GM19328 (cell line): ENCODE results near the gene PLVAP.
"Not testable (repeated sequence)": the region's sequence is repeated elsewhere in the genome, so short reads cannot be mapped to it uniquely, and the experiment has no call there.

Source experiments
- ATAC-seq: cut with Tn5 transposase; IDR thresholded peaks from one replicate; pipeline ENCODE4 v1.9.1; 2021; ENCODE audit warnings: mild to moderate bottlenecking, moderate library complexity; ENCODE audit not compliant: unreplicated experiment

Gene PLVAP

DNA sequence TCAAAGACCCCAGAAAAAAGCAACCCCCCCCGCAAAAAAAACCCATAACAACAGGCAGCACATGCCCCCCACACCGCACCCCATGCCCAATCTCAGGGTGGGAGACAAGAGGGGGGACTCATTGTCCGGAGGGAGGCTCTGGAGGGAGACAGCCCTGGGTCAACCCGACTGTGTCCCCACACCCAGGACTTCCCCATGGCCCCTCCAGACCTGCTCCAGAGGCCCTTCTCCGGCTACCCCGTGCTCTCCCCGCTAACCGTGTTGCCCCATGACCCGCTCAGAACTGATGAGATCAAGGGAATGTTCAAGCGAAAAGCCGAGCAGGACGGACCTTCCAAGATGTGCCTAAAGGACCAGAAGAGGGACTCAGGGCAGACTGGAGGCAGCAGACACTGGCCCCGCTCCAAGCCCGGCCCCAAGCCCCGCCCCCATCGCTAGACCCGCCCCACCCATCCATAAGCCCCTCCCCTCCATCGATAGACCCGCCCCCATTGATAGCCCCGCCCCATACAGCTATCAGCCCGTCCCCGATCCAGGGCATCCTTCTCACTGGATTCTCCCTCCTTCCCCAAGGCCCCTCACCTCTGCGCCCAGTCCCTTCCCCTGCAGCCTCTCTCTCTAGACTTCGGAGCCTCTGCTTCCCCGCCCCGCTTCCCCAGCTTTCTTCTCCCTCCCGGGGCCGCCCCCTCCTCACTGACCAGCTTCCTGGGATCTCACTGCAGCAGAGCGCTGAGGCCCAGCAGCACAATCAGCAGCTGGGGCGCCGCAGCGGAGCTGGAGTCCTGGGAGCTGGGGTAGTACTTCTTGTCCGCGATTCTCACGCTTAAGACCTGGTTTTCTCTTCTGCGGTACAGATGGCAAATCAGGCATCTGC lies 26.1 kb upstream of the PLVAP start:
- no peak for ATAC-seq

DNA sequence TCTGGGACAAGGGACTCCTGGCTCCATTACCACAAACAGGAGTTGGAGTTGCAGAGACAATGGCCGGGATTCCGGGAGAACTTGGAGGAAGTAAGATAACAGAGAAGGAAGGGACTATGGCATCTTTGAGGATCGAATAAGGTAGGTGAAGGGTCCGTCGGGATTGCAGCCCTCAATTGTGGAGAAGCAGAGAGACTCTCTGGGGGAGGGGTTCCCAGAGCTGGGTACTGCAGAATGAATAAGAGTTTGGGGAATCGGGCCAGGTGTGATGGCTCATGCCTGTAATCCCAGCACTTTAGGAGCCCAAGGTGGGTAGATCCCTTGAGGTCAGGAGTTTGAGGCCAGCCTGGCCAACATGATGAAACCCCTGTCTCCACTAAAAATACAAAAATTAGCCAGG lies 24.5 kb upstream of the PLVAP start:
- no peak for ATAC-seq

DNA sequence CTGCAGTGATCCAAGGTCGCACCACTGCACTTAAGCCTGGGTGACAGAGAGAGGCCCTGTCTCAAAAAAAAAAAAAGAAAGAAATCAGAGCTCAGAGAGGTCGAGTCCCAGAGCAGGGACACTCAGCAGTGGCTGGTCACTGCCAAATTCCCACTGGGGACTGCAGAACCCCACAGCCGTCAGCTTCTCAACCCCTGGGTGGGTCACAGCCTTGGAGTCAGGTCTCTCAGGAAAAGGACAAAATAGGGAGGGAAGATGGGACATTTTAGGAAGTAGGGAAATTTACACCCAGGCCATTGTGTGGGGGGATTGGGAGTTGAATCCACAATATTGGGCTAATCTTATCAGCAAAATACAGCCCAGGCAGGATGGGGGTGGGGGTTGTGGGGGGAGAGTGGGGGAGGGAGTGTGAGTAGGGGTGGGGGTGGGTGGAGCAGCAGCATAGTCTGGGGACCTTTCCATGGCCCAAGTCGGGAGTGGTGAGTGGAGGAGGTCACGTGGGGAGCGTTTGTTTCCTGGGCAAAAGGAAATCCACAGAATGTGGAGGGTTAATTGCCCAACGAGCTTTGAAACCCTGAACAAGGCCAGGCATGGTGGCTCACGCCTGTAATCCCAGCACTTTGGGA lies 21.9 kb upstream of the PLVAP start:
- ATAC-seq = no peak

DNA sequence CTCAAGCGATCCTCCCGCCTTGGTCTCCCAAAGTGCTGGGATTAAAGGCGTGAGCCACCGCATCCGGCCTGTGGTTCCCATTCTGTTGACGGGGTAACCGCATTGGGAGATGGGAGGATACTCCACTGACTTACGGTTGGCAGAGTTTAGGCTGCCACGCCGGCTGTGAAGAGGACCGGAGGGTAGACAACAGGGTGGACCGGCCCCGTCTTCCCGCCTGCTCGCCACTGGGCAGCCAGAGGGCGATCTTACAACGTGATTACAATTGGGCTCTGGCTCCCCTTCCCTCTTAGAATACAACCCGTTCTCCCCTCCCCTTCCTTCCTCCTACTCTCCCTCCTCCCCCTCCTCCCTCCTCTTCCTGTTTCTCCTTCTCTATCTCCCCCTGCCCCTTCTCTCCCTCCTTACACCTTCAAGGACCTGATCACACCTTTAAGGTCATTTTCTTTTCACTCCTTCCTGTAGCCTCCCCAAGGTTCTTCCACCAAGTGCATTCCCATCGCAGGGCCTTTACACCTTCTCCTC lies 17.8 kb upstream of the PLVAP start:
- ATAC-seq = no peak

DNA sequence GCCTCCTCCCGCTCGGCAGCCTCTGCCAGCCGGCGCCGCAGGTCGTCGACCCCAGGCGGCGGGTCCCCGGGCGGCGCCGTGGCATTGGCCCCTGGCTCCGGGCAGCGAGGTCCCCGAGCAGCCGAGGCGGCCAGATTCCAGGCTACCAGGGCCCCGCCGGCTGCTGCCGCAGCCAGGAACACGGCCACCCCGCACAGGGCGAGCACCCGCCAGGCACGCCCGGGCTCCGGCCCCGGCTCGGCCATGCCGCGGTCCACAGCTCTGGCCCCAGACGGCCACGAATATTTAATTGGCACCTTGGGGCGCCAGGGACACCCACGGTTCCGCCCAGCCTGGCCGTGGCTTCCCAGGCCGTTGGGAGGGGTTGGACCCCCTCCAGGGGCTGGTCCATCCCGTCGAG lies 16.8 kb upstream of the PLVAP start, which contains the start of gene CCDC194:
Gene CCDC194 (minus strand): TSS at position 283 of the 400 bp plus-strand sequence. CDS start 38 bp downstream, at position 245.
- no peak for ATAC-seq

DNA sequence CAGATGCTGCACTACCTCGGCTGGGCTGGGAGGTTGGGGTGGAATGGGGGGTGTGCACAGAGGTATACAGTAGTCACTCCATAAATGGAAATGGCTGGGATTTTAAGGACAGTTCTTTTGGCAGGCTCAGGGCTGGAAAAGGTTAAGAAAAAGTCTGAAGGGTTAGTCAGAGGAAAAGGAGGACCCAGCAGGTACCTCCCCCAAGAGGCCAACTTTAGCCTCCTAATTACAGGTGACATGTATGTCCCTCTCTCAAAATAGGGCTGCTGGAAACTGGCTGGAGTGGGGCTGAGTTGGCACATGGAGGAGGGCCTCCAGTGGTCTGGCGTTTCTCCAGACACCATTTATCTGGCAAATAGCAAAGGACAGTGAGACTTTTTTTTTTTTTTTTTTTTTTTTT lies 15.9 kb upstream of the PLVAP start:
- no peak for ATAC-seq

DNA sequence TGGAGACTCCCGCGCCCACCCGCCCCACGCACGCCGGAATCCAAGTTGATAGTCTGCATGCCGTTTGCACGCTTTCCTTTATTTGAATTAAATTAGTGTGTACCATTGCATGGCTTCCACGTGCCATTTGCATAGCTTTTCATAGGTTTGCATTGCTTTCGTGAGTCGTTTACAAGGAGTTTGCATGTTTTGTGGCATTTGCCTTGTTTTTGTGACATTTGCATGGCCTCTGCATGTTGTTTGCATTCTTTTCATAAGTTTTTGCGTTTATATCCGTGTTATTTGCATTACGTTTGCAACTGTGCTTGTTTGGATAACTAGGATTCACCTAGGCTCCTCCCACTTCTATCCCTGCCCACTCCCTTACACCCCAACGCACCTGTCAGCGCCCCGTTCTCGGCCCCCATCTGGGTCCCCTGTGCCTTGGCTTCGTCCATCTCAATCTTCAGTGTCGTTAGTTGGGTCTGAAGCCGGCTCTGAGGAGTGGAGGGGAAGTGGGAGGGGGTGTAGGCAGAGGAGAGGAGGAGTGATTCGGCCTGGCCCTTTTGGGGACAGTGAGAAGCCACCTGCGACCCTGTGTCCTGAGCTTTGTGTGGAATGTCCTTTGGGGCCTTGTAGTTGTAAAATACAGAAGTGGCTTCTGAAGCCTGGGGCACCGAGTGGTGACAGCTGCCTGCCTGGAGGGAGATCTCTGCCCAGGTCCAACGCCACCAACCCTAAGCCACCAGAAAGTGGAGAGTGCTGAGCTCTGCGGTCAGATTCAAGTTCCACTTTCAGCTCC lies 14.4 kb upstream of the PLVAP start:
- no peak for ATAC-seq

DNA sequence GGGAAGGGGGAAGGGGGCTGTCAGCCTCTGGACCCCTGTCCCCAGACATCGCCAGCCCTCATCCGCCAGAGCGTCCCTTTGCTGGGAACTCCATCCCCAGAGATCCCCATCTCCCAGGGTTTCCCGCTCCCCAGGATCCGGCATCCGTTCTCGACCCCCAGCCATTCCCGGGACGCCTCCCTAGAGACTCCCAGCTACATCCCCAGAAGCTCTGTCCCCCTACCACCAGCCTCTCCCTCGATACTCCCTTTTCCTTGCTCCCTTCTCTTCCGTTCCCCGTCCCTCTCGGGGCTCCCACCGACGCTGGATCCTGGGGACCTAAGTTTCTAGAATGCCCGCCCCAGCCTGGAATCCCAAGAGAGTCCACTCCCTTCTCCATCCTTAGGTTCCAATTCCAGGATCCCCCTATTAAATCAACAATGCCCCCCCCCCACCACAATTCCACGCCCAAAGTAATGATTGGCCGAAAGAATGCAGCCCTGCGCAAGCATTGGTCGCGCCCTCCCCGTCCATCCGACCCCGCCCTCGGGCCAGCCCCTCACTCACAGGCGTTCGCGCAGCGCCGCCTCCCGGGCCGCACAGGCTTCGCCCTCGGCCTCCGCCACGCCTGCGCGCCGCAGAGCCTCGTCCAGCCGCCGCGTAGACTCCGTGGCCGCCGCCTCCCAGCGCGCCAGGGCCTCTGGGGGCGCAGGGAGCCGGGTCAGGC lies 13.7 kb upstream of the PLVAP start:
- ATAC-seq = peak; percentile 88

- ATAC-seq = no peak
Observed at GRCh38 chr19:17389957-17390664, 13.0 kb upstream of the PLVAP start.

- ATAC-seq = no peak
Observed at GRCh38 chr19:17389288-17389687, 12.1 kb upstream of the PLVAP start.

DNA sequence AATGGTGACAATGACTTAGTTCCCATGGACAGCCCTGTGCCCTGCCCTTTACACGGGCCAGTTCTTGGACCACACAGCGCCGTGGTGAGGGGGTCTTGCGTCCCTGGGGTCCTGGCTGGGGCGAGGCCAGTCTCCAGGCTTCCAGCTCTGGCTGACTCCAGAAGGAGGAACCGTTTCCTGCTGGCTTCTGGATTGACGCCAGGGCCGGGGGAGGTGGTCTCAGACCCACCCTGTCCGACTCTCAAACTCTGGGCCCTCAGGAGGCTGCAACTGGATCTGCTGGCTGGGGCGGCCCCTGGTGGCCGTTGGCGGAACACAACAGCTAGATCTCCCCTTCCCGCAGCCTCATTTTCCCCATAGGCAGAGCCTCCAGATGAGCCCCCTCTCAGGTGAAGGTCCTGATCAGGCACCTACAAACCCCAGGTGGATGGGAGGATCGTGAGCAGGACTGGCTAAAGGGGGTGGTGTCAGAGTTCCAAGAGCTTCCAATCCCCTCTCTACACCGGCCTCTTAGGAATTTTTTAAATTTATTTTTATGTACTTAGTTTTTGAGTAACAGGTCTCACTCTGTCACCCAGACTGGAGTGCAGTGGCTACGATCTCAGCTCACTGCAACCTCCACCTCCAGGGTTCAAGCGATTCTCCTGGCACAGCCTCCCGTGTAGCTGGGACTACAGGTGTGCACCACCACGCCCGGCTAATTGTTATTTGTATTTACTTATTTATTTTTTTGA lies 8.9 kb upstream of the PLVAP start:
- ATAC-seq = no peak

DNA sequence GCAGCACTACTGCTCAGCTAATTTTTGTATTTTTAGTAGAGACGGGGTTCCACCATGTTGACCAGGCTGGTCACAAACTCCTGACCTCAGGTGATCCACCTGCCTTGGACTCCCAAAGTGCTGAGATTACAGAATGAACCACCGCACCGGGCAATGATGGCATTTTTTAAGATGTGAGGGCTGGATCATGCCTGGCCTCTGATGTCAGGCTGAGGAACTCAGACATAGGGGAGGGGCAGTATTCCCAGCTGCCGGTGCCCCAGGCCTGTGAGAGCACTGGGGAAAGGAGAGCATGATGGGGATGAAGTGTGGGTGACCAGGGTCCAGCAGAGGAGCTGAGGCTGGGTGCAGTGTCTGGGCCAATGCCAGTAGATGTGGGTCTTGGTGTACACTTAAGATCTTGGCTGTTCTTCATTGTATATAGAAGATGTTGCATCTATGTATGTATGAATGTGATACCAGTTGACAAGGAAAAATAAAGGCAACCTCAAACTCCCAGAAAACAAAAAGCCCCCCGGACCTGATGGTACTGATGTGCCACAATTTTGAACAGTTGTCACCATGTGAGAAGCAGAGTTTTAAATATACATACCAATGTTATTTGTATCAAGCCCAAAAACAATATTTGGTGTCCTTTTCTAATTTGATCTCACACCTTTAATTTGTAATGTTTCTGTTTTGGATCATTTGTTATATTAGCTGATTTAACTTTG lies 3.4 kb upstream of the PLVAP start:
- ATAC-seq = no peak

DNA sequence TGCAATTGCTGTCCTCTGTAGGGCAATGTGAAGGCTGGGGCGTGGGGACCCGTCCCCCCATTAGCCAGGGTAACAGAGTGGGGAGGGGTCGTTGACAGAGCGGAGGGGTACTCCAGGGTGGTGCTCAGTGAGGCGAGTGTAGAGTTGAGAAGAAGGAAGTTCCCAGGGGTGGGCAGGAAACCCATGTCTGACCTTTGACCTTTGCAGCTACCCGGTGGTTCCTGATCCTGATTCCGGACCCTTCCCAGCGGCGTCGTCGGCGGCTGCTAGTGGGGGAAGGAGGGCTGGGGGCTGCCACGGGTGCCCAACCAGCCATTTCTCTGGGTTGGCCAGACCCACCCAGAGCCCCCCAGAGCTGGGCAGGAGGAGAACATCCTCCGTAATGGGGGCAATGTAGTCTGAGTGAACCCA lies 2.1 kb upstream of the PLVAP start:
- no peak for ATAC-seq

DNA sequence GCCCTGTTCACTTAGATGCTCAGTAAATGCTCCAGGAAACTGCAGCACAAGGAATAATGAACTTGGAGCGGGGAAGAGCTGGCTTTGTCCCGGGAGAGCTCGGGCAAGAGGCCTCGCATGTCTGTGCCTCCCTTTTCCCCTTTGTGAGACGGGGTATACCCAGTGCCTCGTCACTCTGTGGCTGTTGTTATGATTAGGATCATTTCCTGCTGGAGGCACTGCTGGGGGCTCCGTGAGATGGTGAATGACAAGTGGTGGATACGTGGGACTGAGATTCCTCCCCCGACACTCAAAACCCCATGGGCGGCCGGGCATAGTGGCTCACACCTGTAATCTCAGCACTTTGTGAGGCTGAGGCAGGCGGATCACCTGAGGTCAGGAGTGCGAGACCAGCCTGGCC lies 1.1 kb upstream of the PLVAP start:
- no peak for ATAC-seq

DNA sequence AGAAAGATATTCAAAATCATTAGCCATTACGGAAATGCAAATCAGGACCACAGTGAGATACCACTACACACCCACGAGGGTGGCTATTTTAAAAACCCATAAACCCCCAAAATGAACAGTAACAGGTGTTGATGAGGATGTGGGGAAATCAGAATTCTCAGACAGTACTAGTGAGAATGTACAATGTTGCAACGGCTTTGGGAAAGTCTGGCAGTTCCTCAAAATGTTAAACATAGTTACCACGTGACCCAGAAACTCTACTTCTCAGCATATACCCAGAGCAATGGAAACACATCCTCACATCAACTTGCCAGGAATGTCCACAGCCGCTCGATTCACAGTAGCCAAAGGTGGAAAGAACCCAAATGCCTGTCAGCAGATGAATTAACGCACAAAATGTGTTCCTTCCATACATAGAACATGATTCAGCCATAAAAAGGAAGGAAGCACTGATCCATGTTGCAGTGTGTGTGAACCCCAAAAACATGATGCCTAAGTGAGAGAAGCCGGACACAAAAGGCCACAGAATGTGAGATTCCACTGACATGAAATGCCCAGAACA lies 7.0 kb downstream of the PLVAP start:
- ATAC-seq = peak; percentile 87

DNA sequence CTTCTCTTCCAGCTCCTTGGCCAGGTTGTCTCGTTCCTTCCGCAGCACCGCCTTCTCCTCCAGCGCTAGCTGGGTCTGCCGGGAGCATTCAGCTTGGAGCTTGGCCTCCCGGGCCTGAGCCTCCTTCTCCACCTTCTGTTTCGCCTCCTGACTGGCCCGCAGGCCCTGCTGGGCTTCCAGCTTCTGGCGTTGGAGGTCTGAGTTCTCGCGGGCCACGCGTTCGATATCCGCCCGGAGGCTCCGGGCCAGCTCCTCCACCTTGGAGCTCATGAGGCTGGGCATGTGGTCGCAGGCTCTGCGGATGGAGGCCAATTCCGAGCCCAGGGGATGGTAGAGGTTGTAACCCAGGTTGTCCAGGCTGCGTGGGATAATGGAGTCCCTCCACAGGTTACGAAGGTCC lies 11.8 kb downstream of the PLVAP start:
- ATAC-seq = no peak

- ATAC-seq = not testable (repeated sequence)
Observed at GRCh38 chr19:17363852-17364605, 13.1 kb downstream of the PLVAP start.
